ENCODE measurements around the gene MYCBPAP.
"Not testable (repeated sequence)": the region's sequence is repeated elsewhere in the genome, so short reads cannot be mapped to it uniquely, and the experiment has no call there.

Gene MYCBPAP

GRCh38 chr17:50472286-50472685 is 36.0 kb upstream of the MYCBPAP start:
- DNase-seq (ENCODE audit: low spot score), result no peak

GRCh38 chr17:50472761-50473161 is 35.5 kb upstream of the MYCBPAP start:
- DNase-seq (ENCODE audit: low spot score), result not testable (repeated sequence)

- DNase-seq (ENCODE audit: low spot score), result no peak
Measured at GRCh38 chr17:50473901-50474300, 34.3 kb upstream of the MYCBPAP start.

GRCh38 chr17:50474523-50474922 is 33.7 kb upstream of the MYCBPAP start:
- DNase-seq (ENCODE audit: low spot score), result no peak

- DNase-seq (ENCODE audit: low spot score), result no peak
Measured at GRCh38 chr17:50475362-50475761, 32.9 kb upstream of the MYCBPAP start.

GRCh38 chr17:50475775-50476544 is 32.3 kb upstream of the MYCBPAP start:
- not testable (repeated sequence) for DNase-seq (ENCODE audit: low spot score)

GRCh38 chr17:50476545-50477315 is 31.5 kb upstream of the MYCBPAP start:
- DNase-seq (ENCODE audit: low spot score), result no peak

GRCh38 chr17:50477976-50478375 is 30.3 kb upstream of the MYCBPAP start:
- no peak for DNase-seq (ENCODE audit: low spot score)

- peak; percentile 88 for DNase-seq (ENCODE audit: low spot score)
Measured at GRCh38 chr17:50478391-50479381, 29.6 kb upstream of the MYCBPAP start, which contains the start of gene RSAD1. TSS of gene RSAD1 (plus strand) at chr17:50478860. CDS start at chr17:50478885, 25 bp downstream.

- peak; percentile 61 for DNase-seq (ENCODE audit: low spot score)
Measured at GRCh38 chr17:50479522-50480141, 28.6 kb upstream of the MYCBPAP start.

GRCh38 chr17:50480142-50480764 is 28.0 kb upstream of the MYCBPAP start:
- DNase-seq (ENCODE audit: low spot score), result no peak

GRCh38 chr17:50480854-50481490 is 27.3 kb upstream of the MYCBPAP start:
- no peak for DNase-seq (ENCODE audit: low spot score)

GRCh38 chr17:50481648-50482047 is 26.6 kb upstream of the MYCBPAP start:
- no peak for DNase-seq (ENCODE audit: low spot score)

GRCh38 chr17:50482110-50482509 is 26.1 kb upstream of the MYCBPAP start:
- DNase-seq (ENCODE audit: low spot score), result no peak

GRCh38 chr17:50482516-50482915 is 25.7 kb upstream of the MYCBPAP start:
- DNase-seq (ENCODE audit: low spot score), result peak; percentile 77

- no peak for DNase-seq (ENCODE audit: low spot score)
Measured at GRCh38 chr17:50483266-50483665, 25.0 kb upstream of the MYCBPAP start.

- no peak for DNase-seq (ENCODE audit: low spot score)
Measured at GRCh38 chr17:50484386-50485155, 23.7 kb upstream of the MYCBPAP start.

GRCh38 chr17:50487213-50488096 is 20.8 kb upstream of the MYCBPAP start:
- no peak for DNase-seq (ENCODE audit: low spot score)

GRCh38 chr17:50488880-50489279 is 19.4 kb upstream of the MYCBPAP start:
- DNase-seq (ENCODE audit: low spot score), result no peak
